GM12874 (cell line): ENCODE measurements around the gene BUD23.

Experiments used
- CTCF ChIP-seq: IDR thresholded peaks from 2 replicates; pipeline ENCODE4 v1.5.1; 2011; ENCODE audit warnings: low read depth, mild to moderate bottlenecking, control low read depth, low read length, moderate library complexity; ENCODE audit not compliant: insufficient read depth

Gene BUD23

GRCh38 chr7:73698410-73698809 lies 15.0 kb downstream of the BUD23 start:
- no peak for TF ChIP-seq CTCF

DNA sequence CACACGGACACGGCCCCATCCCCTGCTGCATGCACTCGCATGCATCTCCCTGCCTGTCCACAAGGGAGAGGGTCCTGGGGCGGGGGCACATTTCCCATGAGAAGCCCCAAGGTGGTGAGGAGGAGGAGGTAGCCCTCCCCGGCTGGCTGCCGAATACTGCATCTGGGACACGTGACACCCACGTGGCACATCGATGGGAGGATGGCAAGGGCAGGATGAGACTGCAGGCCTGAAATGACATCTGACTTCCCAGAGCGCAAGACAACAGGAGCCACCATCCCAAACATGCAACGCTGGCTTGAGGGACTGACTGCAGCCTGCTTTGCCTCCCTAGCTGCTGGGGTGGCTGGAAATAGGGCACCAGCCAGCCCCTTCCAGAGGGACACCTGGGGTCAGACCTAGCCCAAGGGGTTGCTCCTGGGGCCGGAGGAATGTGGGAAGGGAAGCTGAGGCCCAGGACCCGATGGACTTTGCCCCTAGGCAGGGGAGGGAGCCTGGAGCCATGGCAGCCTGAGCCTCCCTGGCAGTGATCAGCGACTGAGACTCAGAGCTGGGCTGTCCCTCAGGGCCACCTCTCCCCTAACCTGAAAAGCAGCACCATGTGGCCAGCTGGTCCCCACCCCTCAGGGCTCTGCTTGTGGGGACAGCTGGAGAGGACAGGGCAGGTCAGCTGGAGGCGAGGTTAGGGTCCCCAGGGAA lies 16.1 kb downstream of the BUD23 start:
- no peak for TF ChIP-seq CTCF

DNA sequence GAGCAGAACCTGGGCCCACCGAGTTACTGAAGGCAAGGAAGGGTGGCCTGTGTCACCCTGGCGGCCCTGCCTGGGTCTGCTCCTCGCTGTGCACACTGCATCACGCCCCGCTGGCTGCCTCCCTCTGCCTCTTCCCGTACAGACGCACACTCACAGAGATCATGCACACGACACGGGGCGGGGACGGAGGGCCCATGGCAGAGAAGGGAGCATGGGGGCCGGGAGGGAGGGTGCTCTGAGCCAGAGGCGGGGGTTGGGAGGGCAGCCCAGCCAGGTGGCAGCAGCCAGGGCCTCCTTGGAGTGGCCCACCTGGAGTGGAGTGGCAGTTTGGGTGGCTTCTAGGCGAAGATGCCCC lies 16.6 kb downstream of the BUD23 start:
- TF ChIP-seq CTCF, result no peak

- TF ChIP-seq CTCF, result no peak
Measured at GRCh38 chr7:73700581-73701134, 17.3 kb downstream of the BUD23 start.

DNA sequence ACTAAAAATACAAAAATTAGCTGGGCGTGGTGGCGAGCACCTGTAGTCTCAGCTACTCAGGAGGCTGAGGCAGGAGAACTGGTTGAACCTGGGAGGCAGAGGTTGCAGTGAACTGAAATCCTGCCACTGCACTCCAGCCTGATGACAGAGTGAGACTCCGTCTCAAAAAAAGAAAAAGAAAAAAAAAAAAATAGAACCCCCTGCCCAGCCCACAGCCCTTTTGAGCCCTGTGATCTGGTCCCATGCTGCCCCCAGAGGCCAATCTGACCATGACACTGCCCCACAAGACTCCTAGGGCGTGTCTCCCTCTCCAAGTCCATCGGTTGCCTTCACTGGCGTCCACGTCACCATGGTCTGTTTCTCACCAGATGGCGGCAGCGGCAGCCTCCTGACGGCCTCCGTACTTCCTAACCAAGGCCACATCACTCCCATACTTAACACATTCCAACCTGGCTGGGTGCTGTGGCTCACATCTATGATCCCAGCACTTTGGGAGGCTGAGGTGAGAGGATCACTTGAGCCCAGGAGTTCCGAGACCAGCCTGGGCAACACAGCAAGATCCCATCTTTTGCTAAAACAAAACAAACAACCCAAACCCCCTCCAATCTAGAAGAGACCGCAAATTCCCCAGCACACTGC lies 18.1 kb downstream of the BUD23 start:
- TF ChIP-seq CTCF, result peak; percentile 69

GRCh38 chr7:73702226-73702625 lies 18.8 kb downstream of the BUD23 start:
- no peak for TF ChIP-seq CTCF

GRCh38 chr7:73702665-73703064 lies 19.3 kb downstream of the BUD23 start:
- TF ChIP-seq CTCF, result no peak
